SKM-1 treated with dmso at 0.1 percent for 144 hours (cell line): ENCODE measurements around the gene PHF3.

Experiments
- DNase-seq: peaks from one replicate; lab custom pipeline; 2025; ENCODE audit not compliant: unreplicated experiment; lab: John Stamatoyannopoulos, UW

The PHF3 gene

GRCh38 chr6:63644668-63645326 is 9.2 kb downstream of the PHF3 start:
- DNase-seq, result no peak

GRCh38 chr6:63649269-63649668 is 13.7 kb downstream of the PHF3 start:
- peak; percentile 7 for DNase-seq

- DNase-seq, result no peak
These were observed 14.3 kb downstream of the PHF3 start for GRCh38 chr6:63649847-63650265.

GRCh38 chr6:63652980-63653379 is 17.4 kb downstream of the PHF3 start:
- no peak for DNase-seq

- DNase-seq, result no peak
These were observed 25.2 kb downstream of the PHF3 start for GRCh38 chr6:63660757-63661156.

- DNase-seq, result no peak
These were observed 26.2 kb downstream of the PHF3 start for GRCh38 chr6:63661769-63662168.

GRCh38 chr6:63663147-63663955 is 27.7 kb downstream of the PHF3 start:
- no peak for DNase-seq

GRCh38 chr6:63663956-63664281 is 28.3 kb downstream of the PHF3 start:
- DNase-seq, result no peak

- DNase-seq, result no peak
These were observed 35.6 kb downstream of the PHF3 start for GRCh38 chr6:63671098-63671754.

- DNase-seq, result no peak
These were observed 37.1 kb downstream of the PHF3 start for GRCh38 chr6:63672582-63673129.

GRCh38 chr6:63673692-63674091 is 38.1 kb downstream of the PHF3 start:
- DNase-seq, result no peak

- DNase-seq, result no peak
These were observed 39.0 kb downstream of the PHF3 start for GRCh38 chr6:63674635-63675034.

GRCh38 chr6:63675138-63675537 is 39.5 kb downstream of the PHF3 start:
- DNase-seq, result no peak

GRCh38 chr6:63676412-63677114 is 41.0 kb downstream of the PHF3 start:
- DNase-seq, result no peak

- DNase-seq, result no peak
These were observed 41.7 kb downstream of the PHF3 start for GRCh38 chr6:63677282-63677681.

GRCh38 chr6:63683071-63683603 is 47.5 kb downstream of the PHF3 start:
- no peak for DNase-seq

- no peak for DNase-seq
These were observed 50.1 kb downstream of the PHF3 start for GRCh38 chr6:63685446-63686379.

GRCh38 chr6:63689421-63689820 is 53.8 kb downstream of the PHF3 start:
- DNase-seq, result no peak

GRCh38 chr6:63690221-63690620 is 54.6 kb downstream of the PHF3 start:
- DNase-seq, result peak; percentile 41

GRCh38 chr6:63705707-63706106 is 70.1 kb downstream of the PHF3 start:
- DNase-seq, result no peak
